Prostate gland (tissue), 2 donors: ENCODE results near the gene KASH5. TPM values are rescaled to one million over a fixed set of nuclear protein-coding genes. Genes with fewer than 3 reads are reported as not detected.
A peak's percentile ranks its signal among the peaks of the same experiment; 100 is the strongest.

ENCODE experiments used
- DNase-seq: peaks from one replicate; pipeline ENCODE4 v3.0.0-alpha.2; 2019; ENCODE audit warnings: low spot score
- H3K27ac ChIP-seq, 2 donors: fragments of 200-600 bp; sonication (generic); 2 replicates each; pipeline ENCODE4 v1.5.1; 2017 to 2019
- H3K27me3 ChIP-seq: fragments of 200-600 bp; sonication (generic); replicated peaks from 2 replicates; pipeline ENCODE4 v1.5.1; 2019; ENCODE audit not compliant: insufficient read depth
- H3K36me3 ChIP-seq, 2 donors: fragments of 200-600 bp; sonication (generic); 1 replicate in 1 of 2; 2 replicates in 1 of 2; pipeline versions ENCODE4 v1.5.1 to v1.8.1; 2017 to 2019
- H3K4me1 ChIP-seq: fragments of 200-600 bp; sonication (generic); replicated peaks from 2 replicates; pipeline ENCODE4 v1.5.1; 2019
- H3K4me3 ChIP-seq, 2 donors: fragments of 200-600 bp; sonication (generic); 2 replicates each; pipeline ENCODE4 v1.5.1; 2017 to 2019
- H3K9me3 ChIP-seq: fragments of 200-600 bp; sonication (generic); 2 replicates; pipeline ENCODE4 v1.5.1; 2017
- POLR2A ChIP-seq: fragments of 450-650 bp; IDR thresholded peaks from one replicate; pipeline ENCODE4 v1.6.1; 2016; ENCODE audit warnings: antibody characterized with exemption, mild to moderate bottlenecking
- POLR2AphosphoS5 ChIP-seq: sonication (generic); formaldehyde crosslinking; IDR thresholded peaks from one replicate; pipeline ENCODE4 v1.6.1; 2017; ENCODE audit warnings: antibody characterized with exemption
- WGBS: methylation state at CpG from one replicate; pipeline ENCODE4 v1.1.5; 2018; 5-methylcytosine and 5-hydroxymethylcytosine counted together
- intact Hi-C: fragments of 100-400 bp; cut with DNase I; formaldehyde crosslinking; loops from one replicate; pipeline ENCODE4 v1.14.2; 2022
- total RNA-seq, 2 donors: library from RNA; depleted of rRNA; stranded (reverse); fragments of >200 nt; gene quantifications; one replicate each; pipeline ENCODE4 v1.1.0, GENCODE V29; 2016
- TF ChIP-seq, protein P1 (sequence below), 4 experiments: fragments of 200-600 bp in 2 of 4; fragments of 450-650 bp in 2 of 4; sonication (generic) in 2 of 4; IDR thresholded peaks; 1 replicate in 3 of 4; 2 replicates in 1 of 4; pipeline ENCODE4 v1.5.1; 2016 to 2019; ENCODE audit warnings: antibody characterized with exemption in 4 of 4, mild to moderate bottlenecking in 2 of 4, moderate library complexity in 2 of 4

The KASH5 gene
- total RNA-seq, 2 donors from 2014 or later = 13.1 TPM; not detected in 1

GRCh38 chr19:49419173-49419572, 31.1 kb downstream of the KASH5 start:
- peaks cover 5% of the 10 kb centered on the region for H3K4me1 ChIP-seq
- H3K9me3 ChIP-seq = no peaks in the 10 kb centered on the region
- no peaks in the 10 kb centered on the region for H3K36me3 ChIP-seq
- H3K27me3 ChIP-seq = peaks cover 40% of the 10 kb centered on the region
- no peak overlapping the region for H3K27ac ChIP-seq
- 72% methylated on average over 2 of the region's 2 CpGs for WGBS
- DNase-seq = no peak
- H3K4me3 ChIP-seq = no peak overlapping the region
- TF ChIP-seq, protein P1, sequence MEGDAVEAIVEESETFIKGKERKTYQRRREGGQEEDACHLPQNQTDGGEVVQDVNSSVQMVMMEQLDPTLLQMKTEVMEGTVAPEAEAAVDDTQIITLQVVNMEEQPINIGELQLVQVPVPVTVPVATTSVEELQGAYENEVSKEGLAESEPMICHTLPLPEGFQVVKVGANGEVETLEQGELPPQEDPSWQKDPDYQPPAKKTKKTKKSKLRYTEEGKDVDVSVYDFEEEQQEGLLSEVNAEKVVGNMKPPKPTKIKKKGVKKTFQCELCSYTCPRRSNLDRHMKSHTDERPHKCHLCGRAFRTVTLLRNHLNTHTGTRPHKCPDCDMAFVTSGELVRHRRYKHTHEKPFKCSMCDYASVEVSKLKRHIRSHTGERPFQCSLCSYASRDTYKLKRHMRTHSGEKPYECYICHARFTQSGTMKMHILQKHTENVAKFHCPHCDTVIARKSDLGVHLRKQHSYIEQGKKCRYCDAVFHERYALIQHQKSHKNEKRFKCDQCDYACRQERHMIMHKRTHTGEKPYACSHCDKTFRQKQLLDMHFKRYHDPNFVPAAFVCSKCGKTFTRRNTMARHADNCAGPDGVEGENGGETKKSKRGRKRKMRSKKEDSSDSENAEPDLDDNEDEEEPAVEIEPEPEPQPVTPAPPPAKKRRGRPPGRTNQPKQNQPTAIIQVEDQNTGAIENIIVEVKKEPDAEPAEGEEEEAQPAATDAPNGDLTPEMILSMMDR (IDR thresholded peaks at IDR 0.05) = no peak
- TF ChIP-seq POLR2AphosphoS5 (no peak), POLR2A (no peak)
- intact Hi-C loops = no loop called here

DNA sequence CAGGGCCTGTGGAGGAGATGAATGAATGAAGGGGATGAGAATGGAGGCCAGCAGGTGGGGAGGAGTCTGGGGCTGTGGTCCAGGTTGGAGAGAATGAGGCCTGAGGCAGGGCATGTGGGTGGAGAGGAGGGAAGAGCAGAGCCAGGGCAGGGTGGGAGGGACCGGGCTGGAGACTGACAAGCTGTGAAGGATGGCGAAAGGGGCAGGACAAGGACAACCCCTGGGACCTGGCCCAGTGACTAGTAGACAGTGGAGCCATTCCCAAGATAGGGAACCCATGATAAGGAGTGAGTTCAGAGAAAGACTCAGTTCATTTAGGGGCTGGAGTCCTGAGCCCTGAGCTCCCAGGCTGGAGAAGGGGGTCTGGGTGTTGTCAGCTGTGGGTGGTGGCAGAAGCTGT, 32.2 kb downstream of the KASH5 start:
- TF ChIP-seq POLR2AphosphoS5 (no peak), POLR2A (no peak)
- TF ChIP-seq, protein P1 (IDR thresholded peaks at IDR 0.05) = no peak
- Histone ChIP-seq H3K4me3 (no peak overlapping the region), H3K9me3 (no peaks in the 10 kb centered on the region), H3K27me3 (peaks cover 42% of the 10 kb centered on the region), H3K4me1 (peaks cover 5% of the 10 kb centered on the region), H3K36me3 (no peaks in the 10 kb centered on the region), H3K27ac (no peak overlapping the region)
- 90% methylated on average over 2 of the region's 2 CpGs for WGBS
- intact Hi-C loops = no loop called here
- no peak for DNase-seq

GRCh38 chr19:49421039-49421877, 33.2 kb downstream of the KASH5 start:
- no peak overlapping the region for H3K4me3 ChIP-seq
- DNase-seq = peak; percentile 20

GRCh38 chr19:49421878-49422202, 33.8 kb downstream of the KASH5 start:
- Histone ChIP-seq H3K9me3 (no peaks in the 10 kb centered on the region), H3K36me3 (no peaks in the 10 kb centered on the region), H3K4me1 (peaks cover 5% of the 10 kb centered on the region), H3K27me3 (peaks cover 49% of the 10 kb centered on the region), H3K4me3 (no peak overlapping the region), H3K27ac (no peak overlapping the region)
- 34% methylated on average over 3 of the region's 3 CpGs for WGBS
- no peak for DNase-seq
- intact Hi-C loops = no loop called here
- no peak for TF ChIP-seq POLR2AphosphoS5
- TF ChIP-seq POLR2A = no peak
- TF ChIP-seq, protein P1 (IDR thresholded peaks at IDR 0.05) = no peak

More at GRCh38 chr19:49421039-49421877, 33.2 kb downstream of the KASH5 start:
- H3K9me3 ChIP-seq = no peaks in the 10 kb centered on the region
- TF ChIP-seq POLR2AphosphoS5 = no peak
- TF ChIP-seq POLR2A = no peak
- TF ChIP-seq, protein P1 (IDR thresholded peaks at IDR 0.05) = no peak
- H3K27me3 ChIP-seq = peaks cover 45% of the 10 kb centered on the region
- H3K4me1 ChIP-seq = peaks cover 5% of the 10 kb centered on the region
- intact Hi-C loops = no loop called here
- no peak overlapping the region for H3K27ac ChIP-seq
- no peaks in the 10 kb centered on the region for H3K36me3 ChIP-seq
- WGBS = 8% methylated on average over 48 of the region's 48 CpGs
